KOPT-K1 (cell line): ENCODE results near the gene SVEP1.

Source experiments
- H3K27ac ChIP-seq: fragments of 200-600 bp; sonication (generic); 2 replicates; pipeline ENCODE4 v1.5.1; 2016; ENCODE audit warnings: antibody characterized with exemption, mild to moderate bottlenecking, low read depth, low read length; ENCODE audit not compliant: poor library complexity, severe bottlenecking
- H3K36me3 ChIP-seq: fragments of 200-600 bp; sonication (generic); 2 replicates; pipeline ENCODE4 v1.5.1; 2017; ENCODE audit warnings: antibody characterized with exemption, mild to moderate bottlenecking, low read length, moderate library complexity; ENCODE audit not compliant: insufficient read depth
- H3K9me3 ChIP-seq: fragments of 200-600 bp; sonication (generic); 2 replicates; pipeline ENCODE4 v1.5.1; 2017; ENCODE audit warnings: antibody characterized with exemption, low read length, mild to moderate bottlenecking; ENCODE audit not compliant: insufficient read depth, poor library complexity, severe bottlenecking

The SVEP1 gene

DNA sequence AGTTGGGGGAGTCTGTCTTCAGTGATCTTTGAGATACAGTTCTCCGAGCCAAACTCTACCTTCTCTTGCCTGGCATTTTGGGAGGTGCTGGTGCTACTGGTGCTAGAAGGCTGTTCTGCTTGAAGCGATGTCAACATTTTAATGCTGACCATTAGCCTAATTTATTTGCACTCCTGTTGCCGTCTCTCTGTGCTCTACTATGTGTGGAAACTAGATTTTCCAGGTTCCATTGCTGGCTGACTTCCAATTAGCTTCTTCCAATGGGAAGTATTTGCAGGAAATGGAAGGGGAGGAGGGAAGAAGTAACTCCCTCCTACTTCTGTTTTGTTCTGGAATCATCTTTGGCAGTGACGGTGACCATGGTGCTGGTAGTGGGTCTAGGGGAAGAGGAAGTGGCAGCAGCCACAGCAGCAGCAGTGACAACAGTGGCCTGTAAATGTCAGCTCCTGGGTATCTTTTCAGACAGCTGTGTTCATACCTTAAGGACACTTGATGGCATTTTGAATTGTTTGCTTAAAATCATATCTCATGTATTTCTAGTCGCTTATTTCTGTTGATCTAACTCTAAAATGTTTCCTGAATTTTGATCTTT is 249.8 kb downstream of the SVEP1 start:
- Histone ChIP-seq H3K36me3 (no peaks in the 10 kb centered on the region), H3K27ac (no peak overlapping the region), H3K9me3 (no peaks in the 10 kb centered on the region)

GRCh38 chr9:110328763-110329162 is 250.8 kb downstream of the SVEP1 start:
- Histone ChIP-seq H3K36me3 (no peaks in the 10 kb centered on the region), H3K9me3 (no peaks in the 10 kb centered on the region), H3K27ac (no peak overlapping the region)

DNA sequence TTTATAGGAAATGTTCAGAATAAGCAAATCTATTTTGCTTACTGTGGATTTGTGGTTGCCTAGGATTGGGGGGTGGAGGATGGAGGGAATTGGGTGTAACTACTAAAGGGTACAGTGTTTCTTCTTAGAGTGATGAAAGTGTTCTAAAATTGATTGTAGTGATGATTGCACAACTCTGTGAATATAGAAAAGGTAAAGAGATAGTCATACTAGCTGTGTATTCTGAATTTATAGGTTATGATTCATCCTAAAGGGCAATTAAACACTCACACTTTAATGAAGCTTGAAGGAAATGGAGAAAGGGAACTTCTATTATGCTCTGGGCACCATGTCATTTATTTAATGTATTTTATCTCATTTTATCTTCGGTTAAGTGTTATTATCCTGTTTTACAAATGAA is 251.8 kb downstream of the SVEP1 start:
- H3K36me3 ChIP-seq: no peaks in the 10 kb centered on the region
- H3K9me3 ChIP-seq: no peaks in the 10 kb centered on the region
- no peak overlapping the region for H3K27ac ChIP-seq

GRCh38 chr9:110323818-110324217 is 255.7 kb downstream of the SVEP1 start:
- Histone ChIP-seq H3K27ac (no peak overlapping the region), H3K9me3 (no peaks in the 10 kb centered on the region), H3K36me3 (no peaks in the 10 kb centered on the region)

GRCh38 chr9:110320651-110321445 is 258.7 kb downstream of the SVEP1 start:
- no peaks in the 10 kb centered on the region for H3K9me3 ChIP-seq
- H3K36me3 ChIP-seq: no peaks in the 10 kb centered on the region
- no peak overlapping the region for H3K27ac ChIP-seq

- H3K27ac ChIP-seq: no peak overlapping the region
- no peaks in the 10 kb centered on the region for H3K9me3 ChIP-seq
- no peaks in the 10 kb centered on the region for H3K36me3 ChIP-seq
These were observed 259.6 kb downstream of the SVEP1 start for GRCh38 chr9:110319781-110320492.

- Histone ChIP-seq H3K9me3 (no peaks in the 10 kb centered on the region), H3K27ac (no peak overlapping the region), H3K36me3 (no peaks in the 10 kb centered on the region)
These were observed 261.6 kb downstream of the SVEP1 start for GRCh38 chr9:110317911-110318310.

- Histone ChIP-seq H3K9me3 (peaks cover 7% of the 10 kb centered on the region), H3K36me3 (no peaks in the 10 kb centered on the region), H3K27ac (peak overlapping the region; percentile 20)
These were observed 263.1 kb downstream of the SVEP1 start for GRCh38 chr9:110316261-110317075.
